GM12878 (cell line): ENCODE measurements around the gene STARD8. TPM values are rescaled to one million over a fixed set of nuclear protein-coding genes. Genes with fewer than 3 reads are reported as not detected.

Source experiments
- ATAC-seq: fragments of 200-7000 bp; cut with Tn5 transposase; 3 replicates; pipeline ENCODE4 v1.9.1; 2020; ENCODE audit warnings: mild to moderate bottlenecking, moderate library complexity
- BruUV-seq: library from RNA; stranded (reverse); fragments of 400-500 nt; replicated peaks from 2 replicates; lab custom pipeline; 2021; lab: Mats Ljungman, UMichigan
- CTCF ChIA-PET: fragments of 300-600 bp; sonication (Branson Sonifier 250); formaldehyde crosslinking; extraction: SDS; loops from one replicate; lab custom pipeline; 2021; ENCODE audit warnings: inconsistent platforms; lab: Yijun Ruan, JAX
- POLR2A ChIA-PET: fragments of 350-600 bp; formaldehyde crosslinking; extraction: SDS; loops from one replicate; lab custom pipeline; 2021; ENCODE audit warnings: inconsistent platforms; lab: Charles Lee
- RAD21 ChIA-PET: fragments of 300-600 bp; sonication (Branson Sonifier 250); formaldehyde crosslinking; loops from one replicate; lab custom pipeline; 2023; ENCODE audit warnings: antibody characterized with exemption; ENCODE audit not compliant: unreplicated experiment; lab: Charles Lee
- SMC1A ChIA-PET: fragments of 300-600 bp; sonication (Branson Sonifier 250); formaldehyde crosslinking; loops from one replicate; lab custom pipeline; 2023; ENCODE audit not compliant: unreplicated experiment, uncharacterized antibody; lab: Charles Lee
- DNase-seq: peaks from one replicate; pipeline ENCODE4 v3.0.0-alpha.2; 2011; ENCODE audit warnings: low read depth, low spot score
- FAIRE-seq: peaks from 3 replicates; lab custom pipeline; 2011; peaks lifted over from hg19 to GRCh38; lab: Jason Lieb, UNC
- H2AFZ ChIP-seq: 2 replicates; pipeline ENCODE4 v1.6.0; 2011; ENCODE audit warnings: low read depth, low read length, control low read depth; ENCODE audit not compliant: control insufficient read depth
- H3K27ac ChIP-seq: 2 replicates; pipeline ENCODE4 v1.5.1; 2011; ENCODE audit warnings: control low read depth; ENCODE audit not compliant: control insufficient read depth, insufficient read depth
- H3K27me3 ChIP-seq, 2 experiments: replicated peaks in 1 of 2; 2 replicates each; pipeline versions ENCODE4 v1.6.0 to v1.6.1; 2011; ENCODE audit warnings: low read length in 1 of 2; ENCODE audit not compliant: control insufficient read depth in 2 of 2, insufficient read depth in 2 of 2
- H3K36me3 ChIP-seq, 2 experiments: 2 replicates each; pipeline ENCODE4 v1.5.1; 2011; ENCODE audit warnings: low read length in 1 of 2; ENCODE audit not compliant: control insufficient read depth in 2 of 2, insufficient read depth in 2 of 2
- H3K4me1 ChIP-seq: 2 replicates; pipeline ENCODE4 v1.6.1; 2011; ENCODE audit warnings: mild to moderate bottlenecking, low read length, moderate library complexity, mixed read lengths; ENCODE audit not compliant: control insufficient read depth, insufficient read depth
- H3K4me2 ChIP-seq: 2 replicates; pipeline ENCODE4 v1.6.0; 2011; ENCODE audit warnings: control low read depth; ENCODE audit not compliant: control insufficient read depth, insufficient read depth
- H3K4me3 ChIP-seq: fragments of 200-600 bp; sonication (generic); 2 replicates; pipeline ENCODE4 v1.5.1; 2016
- H3K79me2 ChIP-seq: 2 replicates; pipeline ENCODE4 v1.6.0; 2011; ENCODE audit warnings: low read length; ENCODE audit not compliant: control insufficient read depth, insufficient read depth
- H3K9ac ChIP-seq: 2 replicates; pipeline ENCODE4 v1.8.0; 2011; ENCODE audit warnings: low read length, control low read depth, mixed read lengths; ENCODE audit not compliant: control insufficient read depth, insufficient read depth
- H3K9me3 ChIP-seq: replicated peaks from 3 replicates; pipeline ENCODE4 v1.5.1; 2011; ENCODE audit warnings: mild to moderate bottlenecking, low read length; ENCODE audit not compliant: control insufficient read depth, insufficient read depth
- H4K20me1 ChIP-seq: 2 replicates; pipeline ENCODE4 v1.6.0; 2011; ENCODE audit not compliant: control insufficient read depth, insufficient read depth
- ASH2L ChIP-seq: fragments of 300-600, 200-600 bp; sonication (generic); IDR thresholded peaks from 2 replicates; pipeline ENCODE4 v1.6.1; 2017; ENCODE audit warnings: low read depth, mild to moderate bottlenecking, borderline replicate concordance
- HCFC1 ChIP-seq: fragments of 150-350 bp; IDR thresholded peaks from 2 replicates; pipeline ENCODE4 v1.6.1; 2014; ENCODE audit warnings: low read length
- MEF2B ChIP-seq: fragments of 450-650 bp; IDR thresholded peaks from 2 replicates; pipeline ENCODE4 v1.6.1; 2018; ENCODE audit warnings: mild to moderate bottlenecking, moderate library complexity; ENCODE audit not compliant: partially characterized antibody, poor library complexity, severe bottlenecking
- NFXL1 ChIP-seq: fragments of 450-650 bp; IDR thresholded peaks from 2 replicates; pipeline ENCODE4 v1.6.1; 2017; ENCODE audit warnings: antibody characterized with exemption, mild to moderate bottlenecking, borderline replicate concordance
- NR2C1 ChIP-seq: fragments of 450-650 bp; IDR thresholded peaks from 2 replicates; pipeline ENCODE4 v1.6.1; 2017; ENCODE audit warnings: antibody characterized with exemption, mild to moderate bottlenecking, moderate library complexity
- RAD21 ChIP-seq: IDR thresholded peaks from 2 replicates; pipeline ENCODE4 v1.6.1; 2011; ENCODE audit warnings: mild to moderate bottlenecking, low read depth, low read length, moderate library complexity; ENCODE audit not compliant: insufficient read depth
- RELA ChIP-seq: fragments of 450-650 bp; IDR thresholded peaks from 2 replicates; pipeline ENCODE4 v1.8.0; 2014; ENCODE audit warnings: borderline replicate concordance; ENCODE audit not compliant: partially characterized antibody
- SIN3A ChIP-seq: IDR thresholded peaks from 2 replicates; pipeline ENCODE4 v1.6.1; 2012; ENCODE audit warnings: low read depth, low read length, improper control_type of control experiment
- SMC3 ChIP-seq: IDR thresholded peaks from 2 replicates; pipeline ENCODE4 v1.6.1; 2011; ENCODE audit warnings: low read length, improper control_type of control experiment, borderline replicate concordance
- SP1 ChIP-seq: IDR thresholded peaks from one replicate; pipeline ENCODE4 v1.6.1; 2011; ENCODE audit warnings: low read depth, low read length
- STAT1 ChIP-seq: fragments of 450-650 bp; conservative IDR thresholded peaks from 2 replicates; pipeline ENCODE4 v1.6.1; 2014; ENCODE audit warnings: antibody characterized with exemption, mild to moderate bottlenecking
- STAT3 ChIP-seq: IDR thresholded peaks from 2 replicates; pipeline ENCODE4 v1.6.1; 2011; ENCODE audit warnings: low read depth, low read length, improper control_type of control experiment
- USF2 ChIP-seq: IDR thresholded peaks from 2 replicates; pipeline ENCODE4 v1.6.1; 2011; ENCODE audit warnings: low read depth, low read length, improper control_type of control experiment, borderline replicate concordance
- ZBTB40 ChIP-seq: fragments of 450-650 bp; IDR thresholded peaks from 2 replicates; pipeline ENCODE4 v1.6.1; 2016; ENCODE audit warnings: mild to moderate bottlenecking, moderate library complexity, borderline replicate concordance
- ZNF274 ChIP-seq: IDR thresholded peaks from one replicate; pipeline ENCODE4 v1.8.0; 2011; ENCODE audit not compliant: insufficient read length, insufficient read depth
- ZSCAN29 ChIP-seq: fragments of 450-650 bp; IDR thresholded peaks from 2 replicates; pipeline ENCODE4 v1.6.1; 2017; ENCODE audit warnings: mild to moderate bottlenecking, moderate library complexity
- WGBS: methylation state at CpG from one replicate; pipeline ENCODE4 v1.1.6; 2016; ENCODE audit warnings: low lambda C conversion rate; ENCODE audit not compliant: insufficient replicate concordance, insufficient coverage; ENCODE audit errors: missing lambda C conversion rate; 5-methylcytosine and 5-hydroxymethylcytosine counted together
- in situ Hi-C: fragments of 300-500 bp; cut with MboI; formaldehyde crosslinking; loops from 9 replicates; pipeline ENCODE4 v1.14.3; 2018; ENCODE audit warnings: mixed read lengths
- intact Hi-C: fragments of 100-400 bp; cut with micrococcal nuclease; formaldehyde crosslinking; loops from one replicate; pipeline ENCODE4 v1.14.2; 2022; ENCODE audit not compliant: unreplicated experiment
- polyA plus RNA-seq, 11 experiments: library from polyadenylated mRNA; depleted of rRNA in 4 of 11; unstranded in 6 of 11; stranded (reverse) in 5 of 11; fragments of >200 nt; fragmentation: Nextera tagmentation in 4 of 11; fragmentation: Illumina TruSeq in 1 of 11; extraction: Ambion mirVana in 4 of 11; extraction: Trizol in 1 of 11; gene quantifications; 1 replicate in 1 of 11; 2 replicates in 10 of 11; pipeline versions ENCODE4 v1.2.1 to v1.2.3, GENCODE V29; 2011 to 2016; ENCODE audit warnings: inconsistent platforms in 2 of 11, missing spikeins in 2 of 11, low read depth in 1 of 11
- total RNA-seq, 4 experiments: library from RNA; depleted of rRNA in 3 of 4; stranded (reverse); fragments of >200 nt in 3 of 4; fragmentation: Illumina TruSeq in 1 of 4; extraction: Trizol in 1 of 4; gene quantifications; 2 replicates each; pipeline versions ENCODE4 v1.2.1 to v1.2.3, GENCODE V29; 2013 to 2021

Gene STARD8
- total and polyA plus RNA-seq, 10 of the 15 experiments (the other 5 are each of a cell fraction or from before 2014, with no cell fraction given) = 0.03 to 0.14 (median 0.07) TPM; not detected in 6

- intact Hi-C loops = no loop called here
- POLR2A ChIA-PET = no interaction called here
- CTCF ChIA-PET = interaction anchor here (0.5 kb wide), 1 partner anchor 599 kb away, joined by 3 read pairs; no protein-coding TSS in a partner anchor
- no TSS peak for BruUV-seq
- Histone ChIP-seq H3K27ac (no peak overlapping the region), H3K4me2 (no peak overlapping the region), H3K36me3 (no peaks in the 10 kb centered on the region), H3K4me1 (no peaks in the 10 kb centered on the region), H3K27me3 (no peaks in the 10 kb centered on the region), H3K9me3 (no peaks in the 10 kb centered on the region), H3K4me3 (no peak overlapping the region), H3K79me2 (no peaks in the 10 kb centered on the region), H2AFZ (no peak overlapping the region), H4K20me1 (no peaks in the 10 kb centered on the region), H3K9ac (no peak overlapping the region)
- SMC1A ChIA-PET = no interaction called here
- 27% methylated on average over 5 of the region's 5 CpGs for WGBS
- RAD21 ChIA-PET = no interaction called here
- in situ Hi-C loops = no loop called here
- FAIRE-seq = no peak
- DNase-seq = no peak
- no peak for ATAC-seq
- TF ChIP-seq STAT1 = no peak
- TF ChIP-seq ZSCAN29 = no peak
- no peak for TF ChIP-seq ZNF274
- TF ChIP-seq MEF2B = no peak
- no peak for TF ChIP-seq HCFC1
- no peak for TF ChIP-seq RELA
- TF ChIP-seq ASH2L = no peak
- TF ChIP-seq NR2C1 = no peak
- no peak for TF ChIP-seq RAD21
- TF ChIP-seq SP1 = no peak
- TF ChIP-seq ZBTB40 = no peak
- TF ChIP-seq NFXL1 = no peak
- TF ChIP-seq STAT3 = no peak
- no peak for TF ChIP-seq USF2
- no peak for TF ChIP-seq SMC3
- no peak for TF ChIP-seq SIN3A
Observed at GRCh38 chrX:68728186-68728585, 80.7 kb downstream of the STARD8 start.
